GM19099 (cell line): ENCODE results near the gene TMEM95.

Experiments
- POLR2A ChIP-seq: IDR thresholded peaks from 3 replicates; pipeline ENCODE4 v1.6.1; 2011; ENCODE audit warnings: low read depth; ENCODE audit not compliant: insufficient read length; ENCODE audit errors: extremely low read depth

Gene TMEM95

GRCh38 chr17:7351665-7352502 lies 3.1 kb upstream of the TMEM95 start, which contains the start of gene KCTD11:
Gene KCTD11, plus strand, starts transcription at chr17:7352162.
- TF ChIP-seq POLR2A, result peak; percentile 55

- TF ChIP-seq POLR2A, result no peak
Observed at GRCh38 chr17:7352503-7352889, 2.5 kb upstream of the TMEM95 start.

GRCh38 chr17:7352910-7353635 lies 1.9 kb upstream of the TMEM95 start:
- TF ChIP-seq POLR2A, result no peak

- no peak for TF ChIP-seq POLR2A
Observed at GRCh38 chr17:7354262-7354843, 603 bp upstream of the TMEM95 start.

GRCh38 chr17:7355573-7355972 lies 617 bp downstream of the TMEM95 start:
- TF ChIP-seq POLR2A, result no peak

GRCh38 chr17:7356072-7356549 lies 1.2 kb downstream of the TMEM95 start:
- TF ChIP-seq POLR2A, result no peak

- no peak for TF ChIP-seq POLR2A
Observed at GRCh38 chr17:7356756-7357155, 1.8 kb downstream of the TMEM95 start.

- no peak for TF ChIP-seq POLR2A
Observed at GRCh38 chr17:7357381-7357780, 2.4 kb downstream of the TMEM95 start.

GRCh38 chr17:7361906-7362305 lies 7.0 kb downstream of the TMEM95 start:
- TF ChIP-seq POLR2A, result no peak

- TF ChIP-seq POLR2A, result no peak
Observed at GRCh38 chr17:7363311-7363710, 8.4 kb downstream of the TMEM95 start.

GRCh38 chr17:7367083-7367482 lies 12.1 kb downstream of the TMEM95 start:
- no peak for TF ChIP-seq POLR2A

- TF ChIP-seq POLR2A, result no peak
Observed at GRCh38 chr17:7367918-7368598, 13.1 kb downstream of the TMEM95 start.

- TF ChIP-seq POLR2A, result no peak
Observed at GRCh38 chr17:7369825-7370224, 14.9 kb downstream of the TMEM95 start.

GRCh38 chr17:7370853-7371252 lies 15.9 kb downstream of the TMEM95 start:
- no peak for TF ChIP-seq POLR2A

GRCh38 chr17:7374353-7374752 lies 19.4 kb downstream of the TMEM95 start:
- no peak for TF ChIP-seq POLR2A
